Right lobe of liver (tissue), 6 donors: ENCODE results near the gene SNX21. TPM values are rescaled to one million over a fixed set of nuclear protein-coding genes. Genes with fewer than 3 reads are reported as not detected.

ENCODE experiments used
- ATAC-seq, 4 donors: fragments of 200-7000 bp; cut with Tn5 transposase; one replicate each; pipeline ENCODE4 v1.9.1; 2020; ENCODE audit warnings: mild to moderate bottlenecking in 4 of 4, moderate library complexity in 4 of 4
- DNase-seq, 3 donors: peaks; one replicate each; pipeline ENCODE4 v3.0.0-alpha.2; 2020
- H3K27ac ChIP-seq, 3 donors: fragments of 200-600 bp; one replicate each; pipeline ENCODE4 v1.8.0; 2022
- H3K27me3 ChIP-seq, 2 donors: fragments of 200-600 bp; one replicate each; pipeline ENCODE4 v1.8.0; 2022
- H3K36me3 ChIP-seq, 4 donors: fragments of 200-600 bp; sonication (generic) in 1 of 4; one replicate each; pipeline versions ENCODE4 v1.5.1 to v1.8.0; 2017 to 2022; ENCODE audit warnings: control low read depth in 1 of 4
- H3K4me1 ChIP-seq, 4 donors: fragments of 200-600 bp; sonication (generic) in 1 of 4; one replicate each; pipeline versions ENCODE4 v1.5.1 to v1.8.0; 2017 to 2022; ENCODE audit warnings: control low read depth in 1 of 4
- H3K4me3 ChIP-seq, 3 donors: fragments of 200-600 bp; one replicate each; pipeline ENCODE4 v1.8.0; 2022
- H3K9me3 ChIP-seq, 4 donors: fragments of 200-600 bp; sonication (generic) in 1 of 4; one replicate each; pipeline versions ENCODE4 v1.5.1 to v1.8.0; 2017 to 2022; ENCODE audit warnings: control low read depth in 1 of 4
- CTCF ChIP-seq, 4 donors: fragments of 200-600 bp in 3 of 4; fragments of 450-650 bp in 1 of 4; IDR thresholded peaks; one replicate each; pipeline versions ENCODE4 v1.5.1 to v1.8.0; 2016 to 2022; ENCODE audit warnings: antibody characterized with exemption in 4 of 4, mild to moderate bottlenecking in 2 of 4
- POLR2A ChIP-seq: fragments of 450-650 bp; IDR thresholded peaks from one replicate; pipeline ENCODE4 v1.6.1; 2017; ENCODE audit warnings: antibody characterized with exemption, mild to moderate bottlenecking
- WGBS: methylation state at CpG from one replicate; pipeline ENCODE4 v1.1.6; 2018; ENCODE audit warnings: low coverage, low lambda C conversion rate; ENCODE audit not compliant: insufficient coverage; ENCODE audit errors: missing lambda C conversion rate; 5-methylcytosine and 5-hydroxymethylcytosine counted together
- intact Hi-C, 2 donors: fragments of 100-400 bp; cut with DNase I; formaldehyde crosslinking; loops; one replicate each; pipeline versions ENCODE4 v1.11.2 to v1.14.1; 2022
- total RNA-seq, 6 experiments: library from RNA; depleted of rRNA in 2 of 6; stranded (reverse); fragments of >200 nt in 2 of 6; fragmentation: NEBNext Ultra II Directional in 3 of 6; extraction: Animal tissue kit (Norgen Biotek cat#: 25700) in 3 of 6; gene quantifications; one replicate each; pipeline versions ENCODE4 v1.1.0 to v1.2.4, GENCODE V29; 2016 to 2023
- donor health status: DM: no; HTN: yes; CAD: no.
- donor health status: DM: no; HTN: no; CAD: no.
- donor health status: DM: no; HTN: no; CAD: no.
- donor health status: DM: no; HTN: yes; CAD: no.
- donor health status: DM: no; HTN: yes; CAD: no.

SNX21 gene
- total RNA-seq, 6 experiments from 2014 or later: 3.4 to 21.8 (median 6.8) TPM

- intact Hi-C loops: loop anchor here in 1 of 2 donors (10.0 kb wide), 1 partner anchor 143 kb away; no protein-coding TSS in a partner anchor
- 81% methylated on average over 2 of the region's 2 CpGs for WGBS
- H3K4me1 ChIP-seq: no peaks in the 10 kb centered on the region
- TF ChIP-seq POLR2A (no peak), CTCF (IDR thresholded peaks at IDR 0.05) (no peak)
- H3K4me3 ChIP-seq: no peak overlapping the region
- DNase-seq (no peak), ATAC-seq (no peak)
- H3K27ac ChIP-seq: no peak overlapping the region
- no peaks in the 10 kb centered on the region for H3K9me3 ChIP-seq
- H3K36me3 ChIP-seq: no peaks in the 10 kb centered on the region
- peaks cover 0 to 16% of the 10 kb centered on the region in 2 donors for H3K27me3 ChIP-seq
These were observed 11.7 kb upstream of the SNX21 start for GRCh38 chr20:45821947-45822346.

- ATAC-seq (peak in 1 of 4 donors; percentile 17), DNase-seq (no peak)
- no peaks in the 10 kb centered on the region for H3K4me1 ChIP-seq
- H3K9me3 ChIP-seq: no peaks in the 10 kb centered on the region
- TF ChIP-seq CTCF (IDR thresholded peaks at IDR 0.05) (no peak), POLR2A (no peak)
- H3K27me3 ChIP-seq: peaks cover 0 to 16% of the 10 kb centered on the region in 2 donors
- intact Hi-C loops: loop anchor here in 1 of 2 donors (10.0 kb wide), 1 partner anchor 142 kb away; no protein-coding TSS in a partner anchor
- no peak overlapping the region for H3K27ac ChIP-seq
- 20% methylated on average over 12 of the region's 24 CpGs for WGBS
- no peak overlapping the region for H3K4me3 ChIP-seq
- no peaks in the 10 kb centered on the region for H3K36me3 ChIP-seq
These were observed 10.7 kb upstream of the SNX21 start for GRCh38 chr20:45822857-45823256.

GRCh38 chr20:45823949-45824835 is 9.4 kb upstream of the SNX21 start:
- 7% methylated on average over 12 of the region's 57 CpGs for whole genome bisulfite sequencing
- Histone ChIP-seq H3K27ac (no peak overlapping the region), H3K4me3 (no peak overlapping the region), H3K27me3 (peaks cover 0 to 16% of the 10 kb centered on the region in 2 donors), H3K4me1 (no peaks in the 10 kb centered on the region), H3K9me3 (no peaks in the 10 kb centered on the region), H3K36me3 (no peaks in the 10 kb centered on the region)
- DNase-seq (peak in 2 of 3 donors; percentile 61 to 63), ATAC-seq (peak; percentile 81 to 90 (median 85))
- no peak for TF ChIP-seq POLR2A
- TF ChIP-seq CTCF (IDR thresholded peaks at IDR 0.05): peak; percentile 35 to 55 (median 39)
- intact Hi-C loops: loop anchor here in 1 of 2 donors (10.0 kb wide), 1 partner anchor 141 kb away; no protein-coding TSS in a partner anchor

- no peaks in the 10 kb centered on the region for H3K36me3 ChIP-seq
- no peak overlapping the region for H3K4me3 ChIP-seq
- no peaks in the 10 kb centered on the region for H3K9me3 ChIP-seq
- H3K27me3 ChIP-seq: peaks cover 0 to 16% of the 10 kb centered on the region in 2 donors
- no peaks in the 10 kb centered on the region for H3K4me1 ChIP-seq
- intact Hi-C loops: loop anchor here in 1 of 2 donors (10.0 kb wide), 1 partner anchor 138 kb away; no protein-coding TSS in a partner anchor
- TF ChIP-seq POLR2A: no peak
- no peak for TF ChIP-seq CTCF (IDR thresholded peaks at IDR 0.05)
- ATAC-seq (no peak), DNase-seq (no peak)
- WGBS: 63% methylated on average over 2 of the region's 6 CpGs
- H3K27ac ChIP-seq: no peak overlapping the region
These were observed 7.1 kb upstream of the SNX21 start for GRCh38 chr20:45826381-45827019.
